ENCODE data around the gene NPFFR1.

GRCh38 chr10:70300908-70301597, 17.2 kb upstream of the NPFFR1 start:
- TF ChIP-seq CTCF (IDR thresholded peaks at IDR 0.05) (no peak), POLR2A (IDR thresholded peaks at IDR 0.05) (no peak), POLR2AphosphoS5 (IDR thresholded peaks at IDR 0.05) (no peak), EP300 (IDR thresholded peaks at IDR 0.05) (no peak)
